Measurements from ENCODE around the gene OR2A2. TPM values are rescaled to one million over a fixed set of nuclear protein-coding genes. Genes with fewer than 3 reads are reported as not detected.

Gene OR2A2
- total and polyA plus RNA-seq, 10 of the 15 experiments (the other 5 are each of a cell fraction or from before 2014, with no cell fraction given), result not detected

DNA sequence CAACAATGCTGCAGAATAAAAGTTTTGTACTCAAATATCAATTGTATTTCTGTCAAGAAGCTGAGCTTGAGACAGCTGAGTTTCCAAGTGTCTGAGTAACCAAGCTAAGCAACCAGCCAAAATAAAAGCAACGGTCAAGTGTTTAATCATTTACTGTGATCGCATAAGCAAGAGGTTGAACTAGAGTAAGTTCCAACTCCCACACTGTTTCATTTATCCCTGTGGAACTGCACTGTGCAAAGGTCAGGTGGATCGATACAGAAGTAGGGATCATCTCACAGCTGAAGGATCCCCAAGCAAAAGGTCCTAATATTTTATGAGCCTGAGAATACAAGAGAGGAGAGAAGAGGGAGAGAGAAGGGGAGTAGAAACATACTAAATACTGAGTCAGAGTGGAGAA lies 35.0 kb downstream of the OR2A2 start:
- no peaks in the 10 kb centered on the region for H3K27me3 ChIP-seq (replicated peaks in 1 of 2; ENCODE audit: control insufficient read depth in 2 of 2, insufficient read depth in 2 of 2, low read length in 1 of 2)
- no peak overlapping the region for H3K27ac ChIP-seq (ENCODE audit: control insufficient read depth, insufficient read depth)
- RAD21 ChIA-PET (ENCODE audit: unreplicated experiment), result interaction anchor here (1.6 kb wide), 1 partner anchor 17 kb away, joined by 3 read pairs; no protein-coding TSS in a partner anchor
- peaks cover 4% of the 10 kb centered on the region for H3K9me3 ChIP-seq (replicated peaks; ENCODE audit: control insufficient read depth, insufficient read depth, low read length)
- POLR2A ChIA-PET, result no interaction called here
- intact Hi-C loops (cut with micrococcal nuclease; ENCODE audit: unreplicated experiment), result no loop called here
- no peak for ATAC-seq
- H3K79me2 ChIP-seq (ENCODE audit: control insufficient read depth, insufficient read depth, low read length), result no peaks in the 10 kb centered on the region
- FAIRE-seq, result no peak
- no peaks in the 10 kb centered on the region for H3K36me3 ChIP-seq (ENCODE audit: control insufficient read depth in 2 of 2, insufficient read depth in 2 of 2, low read length in 1 of 2)
- no peak overlapping the region for H3K9ac ChIP-seq (ENCODE audit: control insufficient read depth, insufficient read depth, low read length)
- CTCF ChIA-PET, result no interaction called here
- in situ Hi-C loops (cut with MboI), result no loop called here
- no peak overlapping the region for H3K4me3 ChIP-seq
- no peak for DNase-seq (ENCODE audit: low read depth, low spot score)
- SMC1A ChIA-PET (ENCODE audit: uncharacterized antibody, unreplicated experiment), result interaction anchor here (0.7 kb wide), 1 partner anchor 89 kb away, joined by 3 read pairs; no protein-coding TSS in a partner anchor
- H3K4me1 ChIP-seq (ENCODE audit: control insufficient read depth, insufficient read depth, low read length), result no peaks in the 10 kb centered on the region
- no TSS peak for BruUV-seq (replicated peaks)
- H3K4me2 ChIP-seq (ENCODE audit: control insufficient read depth, insufficient read depth), result no peak overlapping the region
- no peak overlapping the region for H2AFZ ChIP-seq (ENCODE audit: control insufficient read depth, low read depth, low read length)
- WGBS (ENCODE audit: insufficient coverage, insufficient replicate concordance, low lambda C conversion rate, missing lambda C conversion rate), result 50% methylated on average over 3 of the region's 3 CpGs
- no peak for TF ChIP-seq PAX8 (IDR thresholded peaks at IDR 0.05)
- no peak for TF ChIP-seq RAD21 (IDR thresholded peaks at IDR 0.05; ENCODE audit: insufficient read depth, low read depth, low read length)
- no peak for TF ChIP-seq CUX1 (IDR thresholded peaks at IDR 0.05; ENCODE audit: insufficient replicate concordance, low read depth, low read length)
- TF ChIP-seq POLR2AphosphoS2 (IDR thresholded peaks at IDR 0.05; ENCODE audit: low read depth, low read length), result no peak
- TF ChIP-seq, protein P1, sequence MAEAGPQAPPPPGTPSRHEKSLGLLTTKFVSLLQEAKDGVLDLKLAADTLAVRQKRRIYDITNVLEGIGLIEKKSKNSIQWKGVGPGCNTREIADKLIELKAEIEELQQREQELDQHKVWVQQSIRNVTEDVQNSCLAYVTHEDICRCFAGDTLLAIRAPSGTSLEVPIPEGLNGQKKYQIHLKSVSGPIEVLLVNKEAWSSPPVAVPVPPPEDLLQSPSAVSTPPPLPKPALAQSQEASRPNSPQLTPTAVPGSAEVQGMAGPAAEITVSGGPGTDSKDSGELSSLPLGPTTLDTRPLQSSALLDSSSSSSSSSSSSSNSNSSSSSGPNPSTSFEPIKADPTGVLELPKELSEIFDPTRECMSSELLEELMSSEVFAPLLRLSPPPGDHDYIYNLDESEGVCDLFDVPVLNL (IDR thresholded peaks at IDR 0.05; ENCODE audit: low read depth, low read length), result no peak
- TF ChIP-seq ZBED1 (IDR thresholded peaks at IDR 0.05; ENCODE audit: borderline replicate concordance), result no peak
- no peak for TF ChIP-seq SUZ12 (IDR thresholded peaks at IDR 0.05; ENCODE audit: unreplicated experiment)
- no peak for TF ChIP-seq POLR2A (IDR thresholded peaks at IDR 0.05; ENCODE audit: low read depth, low read length)
- no peak for TF ChIP-seq ELK1 (IDR thresholded peaks at IDR 0.05; ENCODE audit: low read depth, low read length)
- no peak for TF ChIP-seq SMARCA5 (IDR thresholded peaks at IDR 0.05)
- no peak for TF ChIP-seq RBBP5 (conservative IDR thresholded peaks at IDR 0.05)
- TF ChIP-seq CREM (IDR thresholded peaks at IDR 0.05; ENCODE audit: low read depth), result no peak
- no peak for TF ChIP-seq ZNF207 (IDR thresholded peaks at IDR 0.05; ENCODE audit: borderline replicate concordance)
- H4K20me1 ChIP-seq (ENCODE audit: control insufficient read depth, insufficient read depth), result no peaks in the 10 kb centered on the region

All from GM12878 (cell line).